GM13976 (cell line): ENCODE measurements around the gene CCR8.
"Not testable (repeated sequence)": the region's sequence is repeated elsewhere in the genome, so short reads cannot be mapped to it uniquely, and the experiment has no call there.

Experiments
- DNase-seq: peaks from one replicate; pipeline ENCODE4 v3.0.0; 2012; ENCODE audit warnings: low spot score
- in situ Hi-C: fragments of 300-500 bp; cut with MboI; formaldehyde crosslinking; loops from one replicate; pipeline ENCODE4 v1.12.0; 2022; ENCODE audit warnings: low sequenced_read_pairs, mixed read lengths, inconsistent platforms; ENCODE audit not compliant: unreplicated experiment
- TF ChIP-seq, protein P1 (sequence below): IDR thresholded peaks from 2 replicates; pipeline ENCODE4 v1.5.1; 2012; ENCODE audit warnings: borderline replicate concordance, mild to moderate bottlenecking; ENCODE audit not compliant: insufficient read depth; ENCODE audit errors: extremely low read depth, missing control alignments, control extremely low read depth

Gene CCR8

DNA sequence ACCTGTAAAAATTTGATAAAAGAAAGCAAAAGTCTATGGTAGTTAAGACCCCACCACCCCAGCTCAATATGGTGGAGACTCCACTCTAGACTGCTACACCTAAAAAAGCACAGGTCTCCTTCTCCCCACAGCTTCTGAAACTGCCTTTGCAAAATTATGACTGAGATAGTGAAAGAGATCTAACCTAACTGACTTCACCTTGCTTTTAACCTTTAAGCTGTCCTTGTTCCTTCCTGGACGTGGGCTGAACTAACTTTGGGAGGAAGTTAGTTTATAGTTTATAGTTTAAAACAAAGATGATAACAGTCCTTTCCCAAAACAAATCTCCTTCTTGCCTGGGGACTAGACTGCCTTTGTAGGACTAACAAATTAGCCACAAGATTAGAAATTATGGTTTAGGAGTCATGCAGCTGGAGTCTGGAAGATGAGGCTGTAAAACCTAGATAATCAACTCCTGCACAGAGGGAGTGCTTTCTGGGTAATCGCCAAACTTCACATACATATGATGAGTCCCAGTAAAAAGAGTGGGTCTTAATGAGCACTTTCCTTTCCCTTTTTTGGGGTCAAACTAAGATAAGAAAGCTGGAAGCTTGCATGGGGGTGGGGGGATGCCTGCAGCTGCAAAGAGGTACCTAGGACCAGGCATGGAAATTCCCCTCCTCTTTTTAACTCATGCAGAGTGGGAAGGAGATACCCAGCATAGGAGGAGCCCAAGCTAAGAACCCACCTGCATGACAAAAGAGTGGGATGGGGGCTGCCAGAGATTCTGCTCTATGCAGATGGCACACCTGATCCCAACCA lies 17.5 kb downstream of the CCR8 start:
- TF ChIP-seq, protein P1, sequence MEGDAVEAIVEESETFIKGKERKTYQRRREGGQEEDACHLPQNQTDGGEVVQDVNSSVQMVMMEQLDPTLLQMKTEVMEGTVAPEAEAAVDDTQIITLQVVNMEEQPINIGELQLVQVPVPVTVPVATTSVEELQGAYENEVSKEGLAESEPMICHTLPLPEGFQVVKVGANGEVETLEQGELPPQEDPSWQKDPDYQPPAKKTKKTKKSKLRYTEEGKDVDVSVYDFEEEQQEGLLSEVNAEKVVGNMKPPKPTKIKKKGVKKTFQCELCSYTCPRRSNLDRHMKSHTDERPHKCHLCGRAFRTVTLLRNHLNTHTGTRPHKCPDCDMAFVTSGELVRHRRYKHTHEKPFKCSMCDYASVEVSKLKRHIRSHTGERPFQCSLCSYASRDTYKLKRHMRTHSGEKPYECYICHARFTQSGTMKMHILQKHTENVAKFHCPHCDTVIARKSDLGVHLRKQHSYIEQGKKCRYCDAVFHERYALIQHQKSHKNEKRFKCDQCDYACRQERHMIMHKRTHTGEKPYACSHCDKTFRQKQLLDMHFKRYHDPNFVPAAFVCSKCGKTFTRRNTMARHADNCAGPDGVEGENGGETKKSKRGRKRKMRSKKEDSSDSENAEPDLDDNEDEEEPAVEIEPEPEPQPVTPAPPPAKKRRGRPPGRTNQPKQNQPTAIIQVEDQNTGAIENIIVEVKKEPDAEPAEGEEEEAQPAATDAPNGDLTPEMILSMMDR = no peak
- in situ Hi-C loops = no loop called here
- peak; percentile 14 for DNase-seq

DNA sequence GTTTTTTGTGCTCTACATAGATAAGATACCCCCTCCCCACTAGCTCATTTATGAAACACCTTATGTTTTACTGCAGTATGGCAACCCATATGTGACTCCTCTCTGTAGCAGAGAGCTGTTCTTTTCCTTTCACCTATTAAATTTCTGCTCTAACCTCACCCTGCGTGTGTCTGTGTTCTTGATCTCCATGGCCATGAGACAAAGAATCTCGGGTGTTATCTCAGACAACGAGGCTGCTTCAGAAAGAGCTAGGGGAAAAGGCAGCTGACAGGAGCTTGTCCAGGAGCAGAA lies 18.0 kb downstream of the CCR8 start:
- in situ Hi-C loops = no loop called here
- DNase-seq = no peak
- TF ChIP-seq, protein P1 = no peak

DNA sequence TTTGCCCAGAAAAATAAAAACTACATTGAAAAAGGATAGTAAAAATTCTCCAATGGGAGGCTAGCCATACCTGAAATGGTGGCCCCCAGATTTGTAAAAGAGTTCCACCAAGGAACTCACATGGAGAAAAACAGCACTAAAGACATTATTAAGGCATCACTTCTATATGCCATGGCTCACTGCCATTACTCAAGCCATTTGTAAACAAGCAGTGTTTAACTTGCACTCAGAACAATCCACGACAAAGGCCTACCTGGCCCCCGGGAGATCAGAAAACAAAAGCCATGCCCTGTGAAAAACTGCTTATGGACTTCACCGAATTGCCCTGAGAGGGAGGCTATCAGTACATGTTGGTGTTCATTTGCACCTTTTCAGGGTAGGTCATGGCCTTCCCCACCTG lies 19.6 kb downstream of the CCR8 start:
- no peak for DNase-seq
- in situ Hi-C loops = no loop called here

DNA sequence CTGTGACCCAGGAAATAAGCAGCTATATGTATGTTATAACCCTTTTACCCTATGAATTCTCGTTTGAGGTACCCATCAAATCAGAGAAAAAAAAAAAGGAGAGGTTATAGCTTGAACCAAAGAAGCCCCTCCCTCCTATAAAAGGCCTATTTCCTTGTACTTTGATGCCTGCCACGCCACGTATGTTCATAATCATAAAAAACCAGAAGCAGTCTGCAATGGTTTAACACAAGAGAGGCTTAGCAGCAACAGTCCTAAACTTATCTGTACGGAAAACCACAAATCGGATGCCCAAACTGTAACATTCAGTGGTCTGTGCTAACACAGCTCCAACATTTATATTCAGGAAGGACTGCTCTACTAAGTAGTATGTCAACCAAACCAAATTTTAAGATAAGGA lies 21.2 kb downstream of the CCR8 start:
- TF ChIP-seq, protein P1 = no peak
- DNase-seq = no peak
- in situ Hi-C loops = no loop called here

More for the DNA sequence above, 19.6 kb downstream of the CCR8 start:
- TF ChIP-seq, protein P1 = no peak

DNA sequence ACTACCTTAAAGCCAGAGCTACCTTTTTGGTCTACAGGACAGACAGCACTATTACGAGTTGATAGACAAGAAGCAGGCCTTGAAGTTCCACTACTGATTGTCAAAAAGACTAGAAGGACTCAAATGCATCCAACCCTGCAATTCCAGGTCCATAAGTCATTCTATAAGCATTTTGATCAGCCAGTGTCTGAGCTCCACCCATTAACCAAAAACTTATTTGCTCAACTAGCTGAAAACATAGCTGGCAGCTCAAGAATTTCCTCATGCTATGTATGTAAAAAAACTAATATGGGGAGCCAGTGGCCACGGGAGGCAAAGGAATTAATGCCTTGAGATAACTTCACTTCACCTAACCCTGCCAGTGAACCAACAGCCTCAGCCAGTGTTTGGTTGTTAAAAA lies 21.6 kb downstream of the CCR8 start:
- DNase-seq, in situ Hi-C loops: not testable (repeated sequence)

DNA sequence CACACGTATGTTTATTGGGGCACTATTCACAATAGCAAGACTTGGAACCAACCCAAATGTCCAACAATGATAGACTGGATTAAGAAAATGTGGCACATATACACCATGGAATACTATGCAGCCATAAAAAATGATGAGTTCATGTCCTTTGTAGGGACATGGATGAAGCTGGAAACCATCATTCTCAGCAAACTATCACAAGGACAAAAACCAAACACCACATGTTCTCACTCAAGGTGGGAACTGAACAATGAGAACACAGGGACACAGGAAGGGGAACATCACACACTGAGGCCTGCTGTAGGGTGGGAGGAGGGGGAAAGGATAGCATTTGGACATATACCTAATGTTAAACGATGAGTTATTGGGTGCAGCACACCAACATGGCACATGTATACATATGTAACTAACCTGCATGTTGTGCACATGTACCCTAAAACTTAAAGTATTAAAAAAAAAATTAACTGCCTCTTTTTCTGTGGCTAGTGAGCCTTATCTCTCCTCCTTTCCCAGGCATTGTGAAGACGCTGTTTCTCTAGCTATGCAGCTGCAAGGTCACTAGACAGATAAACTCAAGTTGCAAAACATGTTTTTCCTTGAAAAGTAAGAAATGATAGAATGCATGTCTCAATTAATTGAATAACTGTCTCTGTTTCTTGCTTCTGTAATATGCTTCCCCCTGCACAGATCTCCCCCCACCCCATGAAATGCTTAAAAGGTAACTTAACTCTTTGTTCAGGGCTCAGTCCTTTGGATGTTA lies 23.8 kb downstream of the CCR8 start:
- in situ Hi-C loops = not testable (repeated sequence)

DNA sequence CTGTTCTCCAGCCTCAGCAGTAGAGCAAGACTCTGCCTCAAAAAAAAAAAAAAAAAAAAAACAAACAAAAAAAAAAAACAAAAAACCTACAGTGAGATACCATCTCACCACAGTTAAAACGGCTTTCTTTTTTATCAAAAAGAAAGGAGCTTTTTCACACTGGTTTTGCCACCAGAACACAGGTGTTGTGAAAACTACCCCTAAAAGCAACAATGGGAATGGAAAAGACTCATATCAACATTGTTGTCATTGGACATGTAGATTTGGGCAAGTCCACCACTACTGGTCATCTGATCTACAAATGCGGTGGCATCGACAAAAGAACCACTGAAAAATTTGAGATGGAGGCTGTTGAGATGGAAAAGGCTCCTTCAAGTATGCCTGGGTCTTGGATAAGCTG lies 28.8 kb downstream of the CCR8 start:
- in situ Hi-C loops = no loop called here
- DNase-seq = no peak
- TF ChIP-seq, protein P1 = no peak

More for the DNA sequence above, 23.8 kb downstream of the CCR8 start:
- DNase-seq = not testable (repeated sequence)
